Transverse colon (tissue), 3 donors: ENCODE measurements around the gene CRAMP1.

Experiments used
- CTCF ChIP-seq, 5 experiments: fragments of 200-600 bp in 3 of 5; fragments of 450-650 bp in 2 of 5; sonication (generic) in 3 of 5; IDR thresholded peaks; 1 replicate in 2 of 5; 2 replicates in 3 of 5; pipeline ENCODE4 v1.5.1; 2016 to 2017; ENCODE audit warnings: antibody characterized with exemption in 5 of 5, inconsistent platforms in 3 of 5, mild to moderate bottlenecking in 2 of 5, moderate library complexity in 1 of 5
- EP300 ChIP-seq: sonication (generic); formaldehyde crosslinking; IDR thresholded peaks from one replicate; pipeline ENCODE4 v1.6.1; 2017; ENCODE audit warnings: antibody characterized with exemption, low read depth

- peak in 1 of 5 experiments; percentile 6 for TF ChIP-seq CTCF (IDR thresholded peaks at IDR 0.05)
- TF ChIP-seq EP300: no peak
These were observed at the start of gene CRAMP1 for GRCh38 chr16:1612320-1613111.
